ENCODE measurements around the gene PLEKHA5. TPM values are rescaled to one million over a fixed set of nuclear protein-coding genes. Genes with fewer than 3 reads are reported as not detected.
"Not testable (repeated sequence)": the region's sequence is repeated elsewhere in the genome, so short reads cannot be mapped to it uniquely, and the experiment has no call there.

PLEKHA5 gene
- total RNA-seq, 2 donors from 2014 or later: 53.2 to 59.4 TPM

DNA sequence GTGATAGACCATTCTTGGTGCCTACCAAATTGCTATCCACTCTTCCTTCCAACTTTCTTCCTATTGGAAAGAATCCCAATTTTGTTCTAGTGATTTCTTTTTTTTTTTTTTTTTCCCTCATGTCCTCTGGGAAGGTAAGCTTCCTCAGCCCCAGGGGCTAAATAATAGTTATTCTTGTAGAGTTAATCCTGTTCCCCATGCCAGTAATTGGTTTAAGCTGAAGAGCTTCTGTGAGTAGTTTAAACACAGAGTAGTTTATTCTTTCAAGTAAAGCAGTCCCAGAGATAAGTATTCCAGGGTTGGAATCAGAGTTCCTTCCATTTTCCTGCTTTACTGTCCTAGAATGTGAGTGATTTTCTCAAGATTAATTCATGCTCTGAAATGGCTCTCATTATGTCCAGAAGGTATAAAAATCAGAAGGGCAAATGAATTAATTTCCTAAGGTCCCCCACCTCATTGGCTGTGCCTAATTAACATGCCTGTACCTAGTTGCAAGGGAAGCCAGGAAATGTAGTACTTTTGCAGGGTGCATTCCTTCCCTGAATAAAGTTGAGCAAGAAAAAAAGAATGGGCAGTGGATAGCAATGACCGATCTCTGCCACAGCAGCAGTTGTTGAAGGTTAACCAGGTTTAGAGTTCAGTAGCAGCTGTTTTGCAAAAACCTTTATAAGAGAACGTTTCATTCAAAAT is 97.8 kb downstream of the PLEKHA5 start:
- Histone ChIP-seq H3K27ac (peak overlapping the region in 1 of 2 donors; percentile 24), H3K27me3 (no peaks in the 10 kb centered on the region), H3K4me1 (peaks cover 0 to 28% of the 10 kb centered on the region in 2 donors), H3K9me3 (no peaks in the 10 kb centered on the region), H3K36me3 (no peaks in the 10 kb centered on the region), H3K4me3 (no peak overlapping the region)
- TF ChIP-seq CTCF (IDR thresholded peaks at IDR 0.05): no peak
- no peak for DNase-seq (ENCODE audit: low spot score)

DNA sequence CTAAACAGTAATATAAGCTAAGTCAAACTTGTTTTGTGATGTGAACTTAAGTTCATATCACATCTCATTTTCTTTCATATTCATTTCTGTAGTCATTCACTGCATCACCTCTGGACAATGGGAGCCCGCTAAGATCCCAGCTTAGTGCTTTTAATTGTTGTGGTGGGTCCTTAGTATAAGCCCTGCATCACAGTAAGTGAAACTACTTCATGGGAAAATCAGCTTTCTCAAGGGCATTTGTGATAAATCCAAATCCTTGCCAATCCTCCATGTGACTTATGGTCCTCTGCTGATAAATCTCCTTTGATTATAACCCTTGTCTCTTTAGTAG is 98.3 kb downstream of the PLEKHA5 start:
- H3K27ac ChIP-seq: peak overlapping the region in 1 of 2 donors; percentile 24
- no peaks in the 10 kb centered on the region for H3K36me3 ChIP-seq
- no peaks in the 10 kb centered on the region for H3K9me3 ChIP-seq
- no peak overlapping the region for H3K4me3 ChIP-seq
- H3K4me1 ChIP-seq: peaks cover 0 to 23% of the 10 kb centered on the region in 2 donors
- no peak for DNase-seq (ENCODE audit: low spot score)
- H3K27me3 ChIP-seq: no peaks in the 10 kb centered on the region
- no peak for TF ChIP-seq CTCF (IDR thresholded peaks at IDR 0.05)

DNA sequence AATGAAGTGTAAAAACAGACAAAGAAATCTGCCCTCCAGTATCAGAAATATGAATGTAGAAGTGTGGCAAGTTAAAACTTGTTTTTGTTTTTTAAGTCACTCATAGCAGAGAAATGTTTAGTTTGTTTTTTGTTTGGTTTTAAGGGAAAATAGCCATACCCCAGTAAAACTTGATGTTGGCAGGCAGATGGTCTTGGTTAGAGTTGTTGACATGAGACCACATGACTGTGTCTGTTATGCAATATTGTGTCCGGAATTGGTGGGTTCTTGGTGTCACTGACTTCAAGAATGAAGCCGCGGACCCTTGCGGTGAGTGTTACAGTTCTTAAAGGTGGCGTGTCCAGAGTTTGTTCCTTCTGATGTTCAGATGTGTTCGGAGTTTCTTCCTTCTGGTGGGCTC is 99.5 kb downstream of the PLEKHA5 start:
- not testable (repeated sequence) for H3K27me3 ChIP-seq; H3K36me3 ChIP-seq; DNase-seq (ENCODE audit: low spot score); H3K27ac ChIP-seq; H3K4me3 ChIP-seq; H3K9me3 ChIP-seq
- peaks cover 0 to 22% of the 10 kb centered on the region in 2 donors for H3K4me1 ChIP-seq

GRCh38 chr12:19230299-19230866 is 100.8 kb downstream of the PLEKHA5 start:
- no peak for TF ChIP-seq CTCF (IDR thresholded peaks at IDR 0.05)
- DNase-seq (ENCODE audit: low spot score): no peak
- Histone ChIP-seq H3K27ac (no peak overlapping the region), H3K27me3 (no peaks in the 10 kb centered on the region), H3K4me1 (peaks cover 0 to 35% of the 10 kb centered on the region in 2 donors), H3K36me3 (no peaks in the 10 kb centered on the region), H3K4me3 (no peak overlapping the region), H3K9me3 (no peaks in the 10 kb centered on the region)

DNA sequence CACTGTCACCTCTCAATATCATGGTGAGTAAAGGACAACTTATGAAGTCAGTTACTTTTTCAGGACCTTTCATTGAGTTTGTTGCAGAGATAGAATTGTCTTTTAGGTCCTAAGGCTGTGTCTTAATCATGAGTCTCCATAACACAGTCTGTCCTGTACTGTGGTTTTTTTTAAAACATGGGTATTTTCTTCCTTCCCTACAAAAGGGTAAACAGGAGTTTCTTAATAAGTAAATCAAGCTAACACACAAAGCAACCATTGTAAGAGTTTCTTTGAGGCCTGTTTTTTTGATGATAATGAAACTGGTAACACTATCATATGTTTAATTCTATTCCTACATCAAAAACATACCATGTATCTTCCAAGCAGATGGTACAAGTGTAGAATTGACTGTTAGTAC is 101.4 kb downstream of the PLEKHA5 start:
- Histone ChIP-seq H3K36me3 (no peaks in the 10 kb centered on the region), H3K9me3 (no peaks in the 10 kb centered on the region), H3K27me3 (no peaks in the 10 kb centered on the region), H3K4me3 (no peak overlapping the region), H3K27ac (no peak overlapping the region), H3K4me1 (peaks cover 0 to 40% of the 10 kb centered on the region in 2 donors)
- no peak for TF ChIP-seq CTCF (IDR thresholded peaks at IDR 0.05)
- DNase-seq (ENCODE audit: low spot score): no peak

DNA sequence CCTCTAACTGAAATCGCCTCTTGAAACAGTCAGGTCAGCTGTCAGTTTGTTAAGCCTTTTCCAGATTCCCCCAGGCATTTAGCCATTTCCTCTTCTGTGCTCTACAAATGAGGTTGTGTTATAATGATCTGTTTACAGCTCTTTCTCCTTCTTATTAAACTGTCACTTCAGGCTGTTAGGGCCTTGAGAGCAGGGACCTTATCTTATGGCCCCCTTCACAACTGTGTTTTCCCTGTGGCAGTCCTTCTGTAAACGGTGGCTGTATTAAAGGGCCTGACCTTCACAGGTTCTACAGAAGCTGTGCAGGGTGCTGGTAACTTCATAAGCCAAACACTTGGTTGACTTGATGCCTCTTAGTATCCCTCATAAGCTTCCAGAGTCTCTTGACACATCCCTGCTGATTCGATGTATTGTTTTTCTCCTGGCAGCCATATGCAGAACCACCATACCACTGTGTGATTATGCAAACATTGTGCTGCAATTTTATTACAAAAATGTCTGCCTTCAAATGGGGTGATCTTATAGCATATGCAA is 104.7 kb downstream of the PLEKHA5 start:
- no peaks in the 10 kb centered on the region for H3K27me3 ChIP-seq
- H3K36me3 ChIP-seq: no peaks in the 10 kb centered on the region
- DNase-seq (ENCODE audit: low spot score): no peak
- peak overlapping the region; percentile 73 to 87 for H3K27ac ChIP-seq
- no peaks in the 10 kb centered on the region for H3K9me3 ChIP-seq
- peaks cover 0 to 51% of the 10 kb centered on the region in 2 donors for H3K4me1 ChIP-seq
- no peak for TF ChIP-seq CTCF (IDR thresholded peaks at IDR 0.05)
- H3K4me3 ChIP-seq: no peak overlapping the region

All from right atrium auricular region (tissue), 2 donors.